Measurements from ENCODE around the gene RNF168. TPM values are rescaled to one million over a fixed set of nuclear protein-coding genes. Genes with fewer than 3 reads are reported as not detected.
A peak's percentile ranks its signal among the peaks of the same experiment; 100 is the strongest.

The RNF168 gene
- total and polyA plus RNA-seq, 4 donors, result 7.2 to 25.7 (median 13.0) TPM

GRCh38 chr3:196547067-196547466 is 43.5 kb upstream of the RNF168 start:
- no peak for TF ChIP-seq CTCF (IDR thresholded peaks at IDR 0.05; ENCODE audit: control extremely low read depth, extremely low read depth)
- no peaks in the 10 kb centered on the region for H3K36me3 ChIP-seq (ENCODE audit: control insufficient read depth in 4 of 4, insufficient read depth in 4 of 4, low read length in 4 of 4)
- DNase-seq (no peak), ATAC-seq (ENCODE audit: insufficient read depth, low FRiP score) (no peak)
- no peaks in the 10 kb centered on the region for H3K9me3 ChIP-seq (ENCODE audit: control insufficient read depth in 4 of 4, insufficient read depth in 3 of 4, low read length in 3 of 4)
- no peak overlapping the region for H3K27ac ChIP-seq (ENCODE audit: low read depth in 1 of 2, low read length in 1 of 2)
- H3K4me1 ChIP-seq (ENCODE audit: control insufficient read depth in 5 of 5, insufficient read depth in 5 of 5, low read length in 5 of 5), result no peaks in the 10 kb centered on the region
- H3K27me3 ChIP-seq (ENCODE audit: control insufficient read depth in 3 of 3, insufficient read depth in 3 of 3, low read length in 2 of 3), result no peaks in the 10 kb centered on the region
- H3K9ac ChIP-seq (ENCODE audit: insufficient read depth in 1 of 2, low read length in 2 of 2), result no peak overlapping the region
- H3K4me3 ChIP-seq, result no peak overlapping the region
- 90 to 95% methylated on average over 2 of the region's 2 CpGs for WGBS, 2 donors

GRCh38 chr3:196546537-196546936 is 43.0 kb upstream of the RNF168 start:
- DNase-seq (peak in 2 of 3 donors; percentile 45 to 62), ATAC-seq (ENCODE audit: insufficient read depth, low FRiP score) (no peak)
- H3K27ac ChIP-seq (ENCODE audit: low read depth in 1 of 2, low read length in 1 of 2), result no peak overlapping the region
- WGBS, 2 donors, result 59 to 81% methylated on average over 5 of the region's 5 CpGs
- H3K9me3 ChIP-seq (ENCODE audit: control insufficient read depth in 4 of 4, insufficient read depth in 3 of 4, low read length in 3 of 4), result no peaks in the 10 kb centered on the region
- no peak for TF ChIP-seq CTCF (IDR thresholded peaks at IDR 0.05; ENCODE audit: control extremely low read depth, extremely low read depth)
- H3K4me1 ChIP-seq (ENCODE audit: control insufficient read depth in 5 of 5, insufficient read depth in 5 of 5, low read length in 5 of 5), result no peaks in the 10 kb centered on the region
- H3K36me3 ChIP-seq (ENCODE audit: control insufficient read depth in 4 of 4, insufficient read depth in 4 of 4, low read length in 4 of 4), result no peaks in the 10 kb centered on the region
- no peak overlapping the region for H3K4me3 ChIP-seq
- no peak overlapping the region for H3K9ac ChIP-seq (ENCODE audit: insufficient read depth in 1 of 2, low read length in 2 of 2)
- no peaks in the 10 kb centered on the region for H3K27me3 ChIP-seq (ENCODE audit: control insufficient read depth in 3 of 3, insufficient read depth in 3 of 3, low read length in 2 of 3)

- Histone ChIP-seq H3K27me3 (ENCODE audit: control insufficient read depth in 3 of 3, insufficient read depth in 3 of 3, low read length in 2 of 3) (no peaks in the 10 kb centered on the region), H3K36me3 (ENCODE audit: control insufficient read depth in 4 of 4, insufficient read depth in 4 of 4, low read length in 4 of 4) (no peaks in the 10 kb centered on the region), H3K27ac (ENCODE audit: low read depth in 1 of 2, low read length in 1 of 2) (no peak overlapping the region), H3K9me3 (ENCODE audit: control insufficient read depth in 4 of 4, insufficient read depth in 3 of 4, low read length in 3 of 4) (no peaks in the 10 kb centered on the region), H3K4me3 (no peak overlapping the region), H3K9ac (ENCODE audit: insufficient read depth in 1 of 2, low read length in 2 of 2) (no peak overlapping the region), H3K4me1 (ENCODE audit: control insufficient read depth in 5 of 5, insufficient read depth in 5 of 5, low read length in 5 of 5) (no peaks in the 10 kb centered on the region)
- WGBS, 2 donors, result 85 to 96% methylated on average over 2 of the region's 2 CpGs
- TF ChIP-seq CTCF (IDR thresholded peaks at IDR 0.05; ENCODE audit: control extremely low read depth, extremely low read depth), result no peak
- ATAC-seq (ENCODE audit: insufficient read depth, low FRiP score), result no peak
- DNase-seq, result no peak
Observed at GRCh38 chr3:196544491-196544992, 41.0 kb upstream of the RNF168 start.

Data from lung (tissue), 12 donors.